ENCODE data around the gene REV3L.

The REV3L gene

DNA sequence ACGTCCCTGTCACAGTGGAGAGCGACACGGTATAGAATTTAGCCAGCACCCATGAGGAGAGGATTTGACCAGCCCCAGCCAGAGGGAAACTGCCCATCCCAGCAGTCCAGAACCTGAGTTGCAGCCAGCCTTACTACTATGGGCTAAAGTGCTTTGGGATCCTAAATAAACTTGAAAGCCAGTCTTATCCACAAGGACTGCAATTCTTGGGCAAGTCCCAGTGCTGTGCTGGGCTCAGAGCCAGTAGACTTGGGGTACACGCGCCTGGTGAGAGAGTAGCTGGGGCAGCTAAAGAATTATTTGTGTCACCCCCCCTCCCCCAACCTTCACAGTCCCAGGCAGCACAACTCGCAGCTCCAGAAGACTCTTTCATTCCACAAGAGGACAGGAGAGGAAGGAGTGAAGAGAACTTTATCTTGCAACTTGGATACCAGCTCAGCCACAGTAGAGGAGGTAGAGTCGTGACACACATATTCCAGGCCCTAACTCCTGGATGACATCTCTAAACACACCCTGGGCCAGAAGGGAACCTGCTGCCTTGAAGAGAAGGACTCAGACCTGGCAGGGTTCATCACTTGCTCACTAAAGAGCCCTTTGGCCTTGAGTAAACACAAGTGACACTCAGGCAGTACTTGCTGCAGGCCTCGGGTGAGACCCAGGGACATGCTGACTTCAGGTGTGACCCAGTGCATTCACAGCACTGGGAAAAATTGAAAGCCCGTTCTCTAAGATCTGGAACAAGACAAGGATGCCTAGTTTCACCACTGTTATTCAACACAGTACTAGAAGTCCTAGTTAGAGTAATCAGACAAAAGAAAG, 100.3 kb downstream of the REV3L start:
- no peaks in the 10 kb centered on the region for H3K9me3 ChIP-seq (ENCODE audit: severe bottlenecking)
- TF ChIP-seq, protein P1, sequence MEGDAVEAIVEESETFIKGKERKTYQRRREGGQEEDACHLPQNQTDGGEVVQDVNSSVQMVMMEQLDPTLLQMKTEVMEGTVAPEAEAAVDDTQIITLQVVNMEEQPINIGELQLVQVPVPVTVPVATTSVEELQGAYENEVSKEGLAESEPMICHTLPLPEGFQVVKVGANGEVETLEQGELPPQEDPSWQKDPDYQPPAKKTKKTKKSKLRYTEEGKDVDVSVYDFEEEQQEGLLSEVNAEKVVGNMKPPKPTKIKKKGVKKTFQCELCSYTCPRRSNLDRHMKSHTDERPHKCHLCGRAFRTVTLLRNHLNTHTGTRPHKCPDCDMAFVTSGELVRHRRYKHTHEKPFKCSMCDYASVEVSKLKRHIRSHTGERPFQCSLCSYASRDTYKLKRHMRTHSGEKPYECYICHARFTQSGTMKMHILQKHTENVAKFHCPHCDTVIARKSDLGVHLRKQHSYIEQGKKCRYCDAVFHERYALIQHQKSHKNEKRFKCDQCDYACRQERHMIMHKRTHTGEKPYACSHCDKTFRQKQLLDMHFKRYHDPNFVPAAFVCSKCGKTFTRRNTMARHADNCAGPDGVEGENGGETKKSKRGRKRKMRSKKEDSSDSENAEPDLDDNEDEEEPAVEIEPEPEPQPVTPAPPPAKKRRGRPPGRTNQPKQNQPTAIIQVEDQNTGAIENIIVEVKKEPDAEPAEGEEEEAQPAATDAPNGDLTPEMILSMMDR (IDR thresholded peaks at IDR 0.05; ENCODE audit: low read depth, low read length), result no peak
- no peak overlapping the region for H3K27ac ChIP-seq
- H3K4me3 ChIP-seq (ENCODE audit: low read depth, low read length), result no peak overlapping the region
- DNase-seq, result no peak
- no peaks in the 10 kb centered on the region for H3K27me3 ChIP-seq (ENCODE audit: insufficient read depth, low read depth, severe bottlenecking)
- peaks cover 52% of the 10 kb centered on the region for H3K36me3 ChIP-seq

DNA sequence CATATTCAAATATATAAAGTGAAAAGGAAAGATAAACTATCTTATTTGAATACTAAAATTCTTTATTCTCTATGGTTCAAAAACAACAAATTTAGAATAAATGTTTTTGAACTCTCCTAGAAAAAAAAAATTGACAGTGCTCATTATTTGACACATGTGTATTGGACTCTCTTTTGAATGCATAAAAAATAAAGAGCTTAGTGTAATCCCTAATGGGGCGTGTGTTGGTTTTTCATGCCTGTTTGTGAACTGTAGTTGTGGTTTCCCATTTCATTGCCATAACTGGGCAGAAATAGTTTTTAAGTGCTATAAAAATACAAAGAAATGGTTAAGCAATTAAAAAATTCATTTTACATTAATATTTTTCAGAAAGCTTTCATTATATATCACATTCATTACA, 101.3 kb downstream of the REV3L start:
- TF ChIP-seq, protein P1 (IDR thresholded peaks at IDR 0.05; ENCODE audit: low read depth, low read length), result no peak
- Histone ChIP-seq H3K27ac (no peak overlapping the region), H3K36me3 (peaks cover 50% of the 10 kb centered on the region), H3K9me3 (ENCODE audit: severe bottlenecking) (no peaks in the 10 kb centered on the region), H3K27me3 (ENCODE audit: insufficient read depth, low read depth, severe bottlenecking) (no peaks in the 10 kb centered on the region), H3K4me3 (ENCODE audit: low read depth, low read length) (no peak overlapping the region)
- no peak for DNase-seq

GRCh38 chr6:111381123-111381522, 101.9 kb downstream of the REV3L start:
- Histone ChIP-seq H3K27me3 (ENCODE audit: insufficient read depth, low read depth, severe bottlenecking) (no peaks in the 10 kb centered on the region), H3K4me3 (ENCODE audit: low read depth, low read length) (no peak overlapping the region), H3K9me3 (ENCODE audit: severe bottlenecking) (no peaks in the 10 kb centered on the region), H3K36me3 (peaks cover 52% of the 10 kb centered on the region), H3K27ac (no peak overlapping the region)
- TF ChIP-seq, protein P1 (IDR thresholded peaks at IDR 0.05; ENCODE audit: low read depth, low read length), result no peak
- DNase-seq, result no peak

DNA sequence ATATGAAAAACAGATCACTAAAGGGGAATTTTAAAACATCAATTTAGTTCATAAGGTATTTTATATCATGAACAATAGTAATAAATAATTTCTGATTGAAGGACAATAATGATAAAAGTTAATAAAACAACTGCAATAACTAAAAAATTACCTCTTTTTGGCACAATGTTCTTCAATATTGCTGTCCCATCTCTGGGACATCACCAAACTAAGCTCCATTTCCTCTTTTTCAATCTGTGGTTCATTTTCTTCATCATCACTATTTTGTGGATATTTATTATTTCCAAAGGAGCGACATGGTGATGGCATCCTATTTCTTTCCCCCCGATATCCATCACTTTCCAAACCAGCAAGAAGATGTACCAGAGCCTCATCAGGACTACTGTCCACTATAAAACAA, 103.2 kb downstream of the REV3L start:
- no peak overlapping the region for H3K4me3 ChIP-seq (ENCODE audit: low read depth, low read length)
- no peaks in the 10 kb centered on the region for H3K9me3 ChIP-seq (ENCODE audit: severe bottlenecking)
- H3K27me3 ChIP-seq (ENCODE audit: insufficient read depth, low read depth, severe bottlenecking), result no peaks in the 10 kb centered on the region
- peaks cover 54% of the 10 kb centered on the region for H3K36me3 ChIP-seq
- H3K27ac ChIP-seq, result no peak overlapping the region
- TF ChIP-seq, protein P1 (IDR thresholded peaks at IDR 0.05; ENCODE audit: low read depth, low read length), result no peak
- no peak for DNase-seq

DNA sequence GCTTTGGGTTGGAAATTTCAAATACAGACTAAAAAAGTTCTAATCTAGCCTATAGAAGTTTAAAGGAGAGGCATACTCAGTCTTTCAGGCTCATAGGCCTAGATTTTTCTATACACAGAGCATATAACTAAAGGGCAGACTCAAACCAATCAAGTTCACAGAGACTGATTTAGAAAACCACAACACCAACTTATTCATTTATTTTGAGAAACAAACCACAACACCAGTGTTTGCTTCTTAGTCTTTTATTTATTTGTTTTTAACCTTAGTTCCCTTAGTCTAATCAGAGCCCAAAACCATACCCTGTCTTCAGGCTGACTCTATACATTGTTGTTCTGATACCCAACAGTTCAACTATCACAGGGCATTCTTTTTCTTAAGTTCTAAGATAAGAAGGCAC, 103.7 kb downstream of the REV3L start:
- no peaks in the 10 kb centered on the region for H3K27me3 ChIP-seq (ENCODE audit: insufficient read depth, low read depth, severe bottlenecking)
- no peak overlapping the region for H3K27ac ChIP-seq
- no peak for DNase-seq
- TF ChIP-seq, protein P1 (IDR thresholded peaks at IDR 0.05; ENCODE audit: low read depth, low read length), result no peak
- peaks cover 53% of the 10 kb centered on the region for H3K36me3 ChIP-seq
- no peaks in the 10 kb centered on the region for H3K9me3 ChIP-seq (ENCODE audit: severe bottlenecking)
- H3K4me3 ChIP-seq (ENCODE audit: low read depth, low read length), result no peak overlapping the region
